ENCODE data around the gene UQCRC1.

The UQCRC1 gene

DNA sequence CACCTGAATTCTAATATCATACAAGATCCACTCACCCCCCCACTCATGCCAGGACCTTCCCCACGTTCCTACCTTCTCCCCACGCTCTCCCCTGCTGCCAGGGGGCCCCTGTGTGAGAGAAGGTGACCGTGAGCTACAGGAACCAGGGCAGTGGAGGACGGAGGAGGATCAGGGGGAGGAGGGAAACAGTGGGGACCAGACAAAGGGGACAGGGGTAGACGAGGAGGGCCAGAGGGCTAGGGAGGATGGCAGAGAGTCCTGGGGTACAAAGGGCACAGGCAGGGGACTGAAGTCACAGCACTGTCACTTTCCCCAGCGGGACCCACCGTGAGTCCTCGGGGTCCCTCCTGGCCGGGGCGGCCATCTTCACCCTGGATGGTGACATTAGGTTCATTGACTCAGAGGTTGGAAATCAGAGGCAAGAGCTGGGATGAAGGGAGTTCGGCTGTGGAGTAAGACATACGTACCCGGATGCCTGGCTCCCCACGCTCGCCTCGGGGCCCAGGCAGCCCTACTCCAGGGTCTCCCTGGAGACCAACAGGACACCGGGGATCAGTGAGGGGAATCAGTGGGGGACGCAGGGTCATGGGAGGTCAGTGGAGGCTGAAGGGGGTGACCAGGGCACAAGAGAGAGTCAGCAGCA is 39.5 kb downstream of the UQCRC1 start:
- no peak for DNase-seq

DNA sequence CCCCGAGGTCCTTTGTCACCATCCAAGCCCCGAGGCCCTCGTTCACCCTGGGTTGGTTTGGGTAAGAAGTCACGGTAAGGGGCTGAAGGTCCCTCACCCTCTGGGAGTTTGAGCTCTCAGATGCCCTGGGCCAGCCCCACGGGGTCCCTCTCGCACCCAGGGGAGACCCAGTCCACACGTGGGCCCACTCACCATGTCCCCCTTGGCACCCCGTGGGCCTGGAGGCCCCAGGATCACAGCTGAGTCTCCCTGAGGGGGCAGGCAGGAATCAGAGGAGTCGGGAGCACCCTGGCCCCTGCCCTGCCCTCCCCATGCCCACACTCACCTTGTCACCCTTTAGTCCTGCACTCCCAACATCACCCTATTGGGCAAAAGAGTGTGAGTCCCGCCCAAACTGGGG is 40.0 kb downstream of the UQCRC1 start:
- DNase-seq: no peak

DNA sequence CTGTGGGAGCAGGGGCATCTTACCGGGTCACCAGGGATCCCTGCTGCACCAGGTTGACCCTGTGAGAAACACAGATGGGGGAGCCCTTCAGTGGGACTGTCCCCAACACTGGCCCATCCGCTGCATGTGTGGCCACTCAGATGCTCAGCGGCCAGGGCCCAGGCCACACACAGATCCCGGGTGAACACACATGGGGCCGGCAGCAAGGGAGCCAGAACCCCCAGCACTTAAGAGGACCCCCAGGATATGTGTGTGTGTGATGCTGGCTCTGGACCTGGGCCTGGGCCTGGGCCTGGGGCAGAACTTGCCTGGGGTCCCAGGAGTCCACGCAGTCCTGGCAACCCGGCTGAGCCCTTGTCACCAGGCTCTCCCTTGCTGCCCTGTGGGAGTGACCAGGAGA is 41.0 kb downstream of the UQCRC1 start:
- no peak for DNase-seq

DNA sequence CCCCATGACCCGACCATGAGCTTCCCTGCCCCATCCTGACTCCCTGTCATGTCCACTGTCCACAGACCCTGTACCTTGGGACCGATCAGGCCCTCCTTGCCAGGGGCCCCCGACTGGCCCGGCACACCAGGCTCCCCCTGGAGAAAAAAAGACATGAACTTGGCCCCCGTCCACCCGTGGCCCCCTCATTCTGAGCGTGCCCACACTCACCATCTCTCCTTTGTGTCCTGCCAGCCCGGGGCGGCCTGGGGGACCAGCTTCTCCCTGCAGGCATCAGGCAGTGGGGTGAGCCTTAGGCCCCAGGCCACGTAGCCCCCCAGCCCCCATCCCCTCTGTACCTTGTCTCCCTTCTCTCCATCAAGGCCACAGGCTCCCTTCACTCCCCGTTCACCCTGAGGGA is 41.9 kb downstream of the UQCRC1 start:
- DNase-seq: no peak

DNA sequence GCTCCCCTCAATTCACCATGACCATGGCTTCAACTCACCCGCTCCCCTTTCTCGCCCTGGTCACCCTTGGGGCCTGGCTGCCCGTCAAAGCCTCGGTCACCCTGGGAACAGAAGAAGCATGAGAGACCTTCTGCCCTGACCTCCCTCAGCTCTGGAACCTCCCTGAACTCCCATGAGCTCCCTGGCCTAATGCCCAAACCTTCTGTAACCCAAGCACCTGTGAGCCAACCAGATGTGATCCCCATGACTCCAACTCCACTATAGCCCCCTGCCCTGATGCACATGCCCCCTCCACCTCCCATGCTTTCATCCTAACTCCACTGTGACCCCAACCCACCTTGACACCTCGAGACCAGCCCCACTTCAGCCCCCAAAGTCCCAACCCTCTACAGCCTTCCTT is 42.4 kb downstream of the UQCRC1 start:
- DNase-seq: no peak

DNA sequence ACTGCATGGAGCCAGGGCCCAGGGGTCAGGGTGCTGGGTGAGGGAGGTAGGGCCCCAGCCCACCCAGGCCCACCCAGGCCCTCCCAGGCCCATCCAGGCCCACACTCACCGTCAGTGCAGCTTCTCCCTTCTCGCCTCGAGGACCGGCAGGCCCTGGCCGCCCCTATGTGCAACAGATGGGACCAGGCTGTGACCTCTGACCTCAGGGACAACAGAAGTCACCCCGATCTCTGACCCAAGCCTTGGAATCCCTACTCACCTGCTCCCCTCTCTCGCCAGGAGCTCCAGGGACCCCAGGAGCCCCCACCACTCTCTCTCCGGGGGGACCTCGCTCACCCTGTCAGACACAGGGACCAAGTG is 43.1 kb downstream of the UQCRC1 start:
- DNase-seq: no peak

DNA sequence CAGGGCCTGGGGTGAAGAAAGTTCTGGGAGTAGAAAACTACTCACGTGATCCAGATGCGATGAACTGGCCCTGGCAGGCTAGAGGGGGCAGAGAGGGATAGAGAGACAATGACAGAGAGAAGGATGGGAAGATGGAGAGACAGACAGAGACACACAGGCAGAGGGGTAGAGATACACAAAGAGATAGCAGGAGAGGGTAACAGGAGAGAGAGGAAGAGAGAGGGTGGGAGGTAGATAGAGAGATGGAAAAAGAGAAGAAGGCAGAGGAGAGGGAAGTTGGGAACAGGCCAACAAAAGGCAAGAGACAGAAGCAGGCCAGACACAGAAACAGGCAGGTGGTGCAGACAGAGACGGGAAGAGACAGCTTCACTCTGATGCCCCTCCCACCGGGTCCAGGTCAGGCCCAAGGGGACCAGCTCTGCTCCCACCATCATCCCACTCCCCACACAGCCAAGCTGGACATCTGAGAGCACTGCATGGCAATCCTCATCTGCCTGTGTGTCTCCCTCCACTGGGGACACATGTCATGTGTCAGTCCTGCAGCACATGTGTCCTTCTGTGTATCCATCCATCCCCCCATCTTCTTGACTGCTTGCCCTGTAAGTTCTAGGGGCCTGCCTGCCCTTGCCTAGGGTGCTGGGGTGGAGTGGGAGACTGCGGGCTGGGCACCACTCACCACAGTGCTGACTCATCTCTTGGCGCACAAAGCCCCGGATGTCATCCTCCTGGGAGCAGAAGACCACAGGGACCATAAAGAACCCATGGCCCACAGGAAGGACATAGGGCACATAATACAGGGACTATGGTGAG is 43.6 kb downstream of the UQCRC1 start:
- DNase-seq: no peak

DNA sequence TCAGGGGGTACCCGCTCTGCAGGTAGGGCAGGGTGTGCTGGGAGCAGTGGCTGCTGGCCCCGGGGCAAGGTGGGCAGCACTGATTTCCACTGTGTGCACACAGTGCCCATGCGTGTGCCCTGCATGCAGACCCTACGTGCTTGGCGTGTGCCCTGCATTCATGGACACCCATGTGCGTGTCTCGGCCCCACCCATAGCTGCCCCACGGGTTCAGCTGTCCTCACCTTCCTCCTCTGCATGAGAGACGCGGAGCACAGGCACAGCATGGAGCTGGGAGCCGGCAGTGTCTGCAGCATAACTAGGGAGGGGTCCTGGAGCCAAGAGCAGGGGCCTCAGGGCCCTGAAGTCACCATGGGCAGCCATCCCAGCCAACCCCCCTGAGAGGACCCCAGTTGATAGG is 44.3 kb downstream of the UQCRC1 start:
- no peak for DNase-seq

DNA sequence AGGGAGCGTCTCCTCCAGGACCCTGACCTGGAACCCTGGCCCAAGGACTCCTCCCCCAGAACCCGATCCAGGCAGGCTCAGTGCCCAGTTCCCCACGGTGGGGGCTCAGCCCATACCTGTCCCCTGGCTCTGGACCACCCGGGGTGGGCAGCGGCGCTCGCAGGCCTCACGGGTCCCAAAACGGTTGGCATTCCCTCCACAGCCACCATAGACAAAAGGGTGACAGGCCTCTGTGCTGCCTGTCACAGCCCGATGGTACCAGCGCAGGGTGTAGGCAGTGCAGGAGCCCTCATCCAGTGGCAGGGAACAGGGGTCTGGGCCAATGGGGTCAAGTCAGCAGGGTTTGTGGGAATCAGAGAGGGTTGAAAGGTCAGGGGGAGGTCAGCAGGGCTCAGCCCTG is 44.8 kb downstream of the UQCRC1 start:
- DNase-seq: no peak

DNA sequence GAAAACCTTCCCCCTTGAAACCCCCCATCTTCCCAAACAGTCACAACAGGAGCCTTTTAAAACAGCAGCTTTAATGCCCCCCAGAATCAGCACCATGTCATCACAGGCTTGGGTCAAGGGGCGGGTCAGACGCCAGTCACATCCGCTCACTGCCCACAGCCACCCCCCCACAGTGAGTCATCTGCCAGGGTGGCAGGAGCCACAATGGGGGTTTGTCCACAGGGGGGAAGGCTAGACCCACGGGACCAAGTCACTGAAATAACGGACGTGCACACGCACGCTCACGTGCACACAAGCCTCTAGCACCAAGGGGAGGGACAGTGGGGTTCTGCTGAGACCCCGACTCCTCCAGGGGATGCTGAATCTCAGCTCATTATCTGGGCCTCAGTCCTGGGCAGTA is 45.4 kb downstream of the UQCRC1 start:
- no peak for DNase-seq

DNA sequence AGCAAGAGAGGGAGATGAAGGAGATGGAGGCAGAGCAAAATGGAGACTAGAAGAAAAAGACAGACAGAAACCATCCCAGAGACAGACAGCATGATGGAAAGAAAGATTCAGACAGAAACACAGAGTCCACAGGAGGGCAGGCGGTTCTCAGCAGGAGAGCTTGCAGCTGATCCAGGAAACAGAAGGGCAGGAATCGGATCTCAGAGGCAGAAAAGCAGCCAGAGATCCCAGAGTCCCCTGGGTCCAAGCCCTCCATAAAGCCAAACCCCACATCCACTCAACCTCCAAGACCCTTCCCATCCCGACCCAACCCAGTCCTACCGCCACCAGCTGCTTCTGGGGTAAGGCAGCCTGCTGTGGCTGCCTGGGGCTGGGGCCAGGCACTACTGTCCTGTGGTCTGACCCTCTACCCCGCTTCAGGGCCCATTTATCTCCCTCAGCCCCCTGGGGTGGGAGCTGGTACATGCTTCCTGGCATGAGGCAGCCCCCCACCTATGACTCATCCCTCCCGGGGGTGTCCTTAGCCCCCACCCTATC is 46.0 kb downstream of the UQCRC1 start, which contains the start of gene UCN2:
UCN2 (minus strand) TSS at position 400 of the 537 bp plus-strand sequence. CDS start 657 bp downstream, outside the sequence.
- DNase-seq: no peak

DNA sequence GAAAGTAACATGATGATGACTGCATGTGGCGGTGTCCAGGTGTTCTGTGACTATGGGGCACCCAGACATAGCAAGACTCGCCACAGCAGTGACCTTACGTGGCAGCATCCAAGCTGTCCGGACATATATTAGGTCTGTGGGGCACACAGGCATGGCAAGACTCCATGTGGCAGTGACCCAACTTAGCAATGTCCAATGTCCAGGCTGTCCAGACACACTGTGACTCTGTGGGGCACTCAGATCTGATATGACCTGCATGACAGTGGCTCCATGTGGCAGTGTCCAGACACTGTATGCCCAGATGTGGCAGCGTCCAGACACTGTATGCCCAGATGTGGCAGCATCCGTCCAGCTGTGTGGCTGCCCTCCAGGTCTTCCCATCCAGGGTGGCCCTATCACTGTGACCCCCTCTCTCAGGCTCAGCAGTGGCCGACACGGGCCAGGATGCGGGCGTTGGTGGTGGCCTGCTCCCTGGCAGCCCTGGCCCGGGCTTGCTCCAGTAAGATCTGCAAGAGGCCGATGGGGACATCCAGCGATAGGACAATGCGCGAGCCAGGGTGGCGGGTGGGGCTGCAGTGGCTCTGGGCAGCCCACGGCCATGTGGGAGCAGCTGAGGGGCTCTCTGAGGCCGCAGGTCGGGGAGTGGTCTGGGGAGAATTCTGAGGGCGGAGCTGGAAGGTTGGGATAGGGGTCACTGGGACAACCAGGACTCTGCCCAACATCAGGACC is 46.9 kb downstream of the UQCRC1 start:
- no peak for DNase-seq

DNA sequence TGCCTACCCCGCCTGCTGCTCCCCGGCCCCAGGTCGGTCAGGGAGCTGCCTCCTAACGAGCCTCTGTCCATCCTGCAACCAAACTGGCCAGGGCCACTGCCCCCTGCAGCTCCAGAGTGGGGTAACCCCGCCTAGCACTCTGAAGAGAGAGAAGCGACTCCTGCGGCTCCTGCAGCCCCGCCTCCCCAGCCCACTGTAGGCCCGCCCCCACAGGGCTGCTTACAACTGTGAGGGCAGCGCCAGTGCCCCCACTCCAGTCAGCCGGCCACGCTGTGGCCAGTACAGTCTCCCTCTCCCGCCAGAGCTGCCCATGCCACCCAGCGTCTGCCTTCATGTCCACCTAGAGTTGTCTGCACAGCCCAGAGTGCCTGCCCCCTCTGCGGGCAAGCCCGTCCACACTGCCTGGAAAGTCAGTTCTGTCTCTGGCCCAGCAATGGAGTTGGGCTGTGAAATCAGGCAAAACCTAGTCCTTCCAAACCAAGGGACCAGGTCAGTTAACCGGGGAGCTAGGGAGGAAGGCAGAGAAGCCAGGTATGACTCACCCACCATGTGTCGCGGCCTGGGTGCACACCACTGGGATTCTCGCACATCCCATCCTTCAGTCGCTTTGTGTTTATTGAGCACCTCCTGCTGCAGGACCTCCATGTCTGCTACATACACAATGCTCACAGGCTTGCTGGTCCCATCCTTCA is 48.3 kb downstream of the UQCRC1 start:
- DNase-seq: no peak

DNA sequence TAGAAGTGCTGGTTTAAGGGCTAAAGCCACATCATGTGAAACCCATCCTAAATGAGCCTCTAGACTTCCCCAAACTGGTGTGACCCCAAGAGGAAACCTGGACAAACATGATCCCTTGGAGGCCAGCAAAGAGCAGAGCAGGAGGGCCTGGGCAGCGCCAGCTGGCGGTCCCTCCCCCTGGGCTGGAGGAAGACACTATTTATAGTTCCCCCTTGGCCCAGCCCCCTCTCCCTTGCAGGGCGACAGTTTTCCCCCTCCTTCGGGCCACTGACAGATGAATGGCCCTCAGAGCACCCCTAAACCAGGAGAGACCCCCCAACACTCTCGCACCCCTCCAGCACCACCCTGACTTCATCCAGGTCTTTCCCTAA is 48.8 kb downstream of the UQCRC1 start:
- no peak for DNase-seq

DNA sequence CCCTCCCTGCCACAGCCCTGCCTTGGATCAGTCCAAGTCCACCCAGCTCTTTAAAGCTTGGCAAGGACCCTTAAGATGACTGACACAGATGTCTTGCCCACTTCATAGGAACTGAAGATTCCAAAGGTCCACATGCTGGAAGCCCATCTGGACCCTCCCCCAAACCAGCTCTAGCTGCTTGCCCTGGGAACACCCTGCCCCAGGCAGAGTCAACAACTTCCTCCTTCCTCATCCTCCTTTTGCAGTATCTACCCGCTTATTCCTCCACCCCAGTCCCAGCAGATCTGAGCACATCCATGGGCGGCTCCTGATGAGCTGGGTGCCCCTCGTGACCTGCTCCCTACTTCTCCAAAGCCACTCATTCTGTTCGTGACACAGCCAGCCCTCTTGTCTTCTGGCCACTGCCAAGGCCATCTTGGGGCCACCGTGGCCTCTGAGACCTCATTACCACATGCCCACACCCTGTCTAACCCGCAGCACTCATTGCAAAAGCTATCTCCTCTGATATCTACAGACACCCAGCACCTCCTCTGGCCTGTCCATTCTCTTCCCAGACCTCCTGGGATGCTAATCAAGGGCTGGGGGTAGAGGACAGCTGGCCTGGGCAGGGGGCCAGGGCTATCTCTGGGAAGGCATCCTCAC is 50.8 kb downstream of the UQCRC1 start:
- DNase-seq: no peak

DNA sequence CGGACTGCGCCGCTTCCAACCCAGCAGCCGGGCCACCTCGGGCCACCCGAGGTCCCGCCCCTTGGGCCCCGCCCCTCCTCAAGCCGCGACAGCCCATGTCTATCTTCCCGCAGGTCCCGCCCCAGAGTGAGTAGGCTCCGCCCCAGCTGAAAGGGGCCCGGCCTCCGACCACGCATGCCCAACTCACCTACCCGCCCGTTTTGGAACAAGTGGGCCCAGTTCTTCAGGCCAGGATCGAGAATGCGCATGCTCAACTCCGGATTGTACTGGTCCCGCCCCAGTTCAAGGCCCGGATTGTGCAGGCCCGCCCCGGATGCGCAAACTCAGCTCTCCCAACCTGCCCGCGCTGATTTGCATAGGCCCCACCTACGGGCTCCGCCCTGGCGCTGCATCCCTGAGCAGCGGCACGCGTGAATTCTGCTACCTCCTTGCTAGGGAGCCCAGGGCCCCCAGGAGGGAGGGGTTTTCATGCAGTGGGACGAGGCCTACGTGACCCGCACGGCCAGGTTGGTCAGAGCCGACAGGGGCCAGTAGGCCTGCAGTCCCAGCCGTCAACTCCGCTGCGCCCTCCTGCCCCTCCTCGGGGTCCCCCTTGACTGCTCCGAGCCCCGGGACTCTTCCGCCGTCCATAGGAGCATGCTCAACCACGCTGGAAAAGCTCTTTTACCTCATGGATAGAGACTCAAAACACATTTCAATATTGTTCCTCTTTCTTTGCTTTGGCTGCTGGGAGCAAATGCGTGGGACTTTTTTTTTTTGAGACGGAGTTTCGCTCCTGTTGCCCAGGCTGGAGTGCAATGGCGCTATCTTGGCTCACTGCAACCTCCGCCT is 52.4 kb downstream of the UQCRC1 start, which contains the start of gene PFKFB4:
PFKFB4 (minus strand) TSS at position 8 of the 831 bp plus-strand sequence. CDS start 26 bp downstream, outside the sequence.
- peak; percentile 85 for DNase-seq

DNA sequence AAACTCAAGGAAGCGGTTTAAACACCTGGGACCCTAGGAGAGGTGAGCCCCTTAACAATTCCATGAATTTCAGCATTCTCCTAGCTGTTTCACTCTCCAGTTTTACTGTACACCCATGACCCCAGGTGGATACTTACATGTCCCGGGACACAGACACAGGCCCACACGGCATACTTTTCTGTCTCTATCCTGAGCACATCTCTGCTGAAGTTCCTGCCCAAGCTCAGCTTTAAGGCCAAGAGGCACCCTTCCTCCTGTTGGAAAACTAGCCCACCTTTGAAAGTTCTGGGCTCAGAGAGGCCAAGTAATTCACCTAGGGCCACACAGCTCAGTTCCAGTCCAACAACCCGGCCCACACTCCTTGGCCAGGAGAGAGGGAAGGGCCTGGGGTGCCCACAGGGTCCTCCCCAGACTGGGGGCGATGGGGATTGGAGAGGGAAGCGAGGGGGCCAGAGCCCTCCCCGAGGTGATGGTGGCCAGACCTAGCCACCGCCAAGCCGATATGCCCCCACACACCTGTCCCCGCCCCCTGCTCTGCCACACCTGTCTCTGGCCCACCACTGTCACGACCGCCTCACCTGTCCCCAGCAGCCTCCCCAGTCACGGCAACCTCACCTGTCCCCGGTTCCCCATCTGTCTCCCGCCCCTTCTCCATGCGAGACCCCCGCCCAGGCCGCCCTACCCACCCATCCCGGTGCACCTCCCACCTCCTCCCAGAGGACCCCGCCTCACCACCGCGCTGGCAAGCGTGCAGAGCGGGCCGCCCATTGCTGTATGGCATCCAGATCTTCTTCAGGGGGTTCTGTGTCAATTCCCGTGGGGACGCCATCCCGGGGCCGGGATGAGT is 53.3 kb downstream of the UQCRC1 start:
- no peak for DNase-seq

DNA sequence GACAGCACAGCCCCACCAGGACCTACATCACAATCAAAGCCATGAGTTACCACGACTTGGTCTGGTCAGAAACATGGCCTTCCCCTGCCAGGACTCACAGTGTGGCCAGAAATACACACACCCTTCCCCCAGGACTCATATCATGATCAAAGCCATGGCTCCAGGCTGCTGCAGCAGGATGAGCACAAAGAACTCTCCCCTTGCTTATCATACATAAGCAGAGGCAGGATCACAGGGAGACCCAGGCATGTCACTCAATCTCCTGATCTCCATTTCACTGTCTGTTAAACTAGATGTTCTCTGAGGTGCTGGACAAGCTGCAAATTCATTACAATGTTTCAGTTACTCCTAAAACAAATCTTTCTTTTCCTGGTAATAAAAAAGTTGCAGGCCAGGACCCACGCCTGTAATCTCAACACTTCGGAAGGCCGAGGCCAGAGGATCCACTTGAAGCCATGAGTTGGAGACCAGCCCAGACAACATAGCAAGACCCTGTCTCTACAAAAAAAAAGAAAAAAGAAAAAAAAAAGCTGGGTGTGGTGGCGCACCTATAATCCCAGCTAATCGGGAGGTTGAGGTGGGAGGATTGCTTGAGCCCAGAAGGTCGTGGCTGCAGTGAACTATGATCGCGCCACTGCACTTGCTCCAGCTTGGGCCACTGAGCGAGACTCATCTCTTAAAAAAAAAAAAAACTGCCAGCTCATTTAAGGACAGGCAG is 54.1 kb downstream of the UQCRC1 start:
- no peak for DNase-seq

DNA sequence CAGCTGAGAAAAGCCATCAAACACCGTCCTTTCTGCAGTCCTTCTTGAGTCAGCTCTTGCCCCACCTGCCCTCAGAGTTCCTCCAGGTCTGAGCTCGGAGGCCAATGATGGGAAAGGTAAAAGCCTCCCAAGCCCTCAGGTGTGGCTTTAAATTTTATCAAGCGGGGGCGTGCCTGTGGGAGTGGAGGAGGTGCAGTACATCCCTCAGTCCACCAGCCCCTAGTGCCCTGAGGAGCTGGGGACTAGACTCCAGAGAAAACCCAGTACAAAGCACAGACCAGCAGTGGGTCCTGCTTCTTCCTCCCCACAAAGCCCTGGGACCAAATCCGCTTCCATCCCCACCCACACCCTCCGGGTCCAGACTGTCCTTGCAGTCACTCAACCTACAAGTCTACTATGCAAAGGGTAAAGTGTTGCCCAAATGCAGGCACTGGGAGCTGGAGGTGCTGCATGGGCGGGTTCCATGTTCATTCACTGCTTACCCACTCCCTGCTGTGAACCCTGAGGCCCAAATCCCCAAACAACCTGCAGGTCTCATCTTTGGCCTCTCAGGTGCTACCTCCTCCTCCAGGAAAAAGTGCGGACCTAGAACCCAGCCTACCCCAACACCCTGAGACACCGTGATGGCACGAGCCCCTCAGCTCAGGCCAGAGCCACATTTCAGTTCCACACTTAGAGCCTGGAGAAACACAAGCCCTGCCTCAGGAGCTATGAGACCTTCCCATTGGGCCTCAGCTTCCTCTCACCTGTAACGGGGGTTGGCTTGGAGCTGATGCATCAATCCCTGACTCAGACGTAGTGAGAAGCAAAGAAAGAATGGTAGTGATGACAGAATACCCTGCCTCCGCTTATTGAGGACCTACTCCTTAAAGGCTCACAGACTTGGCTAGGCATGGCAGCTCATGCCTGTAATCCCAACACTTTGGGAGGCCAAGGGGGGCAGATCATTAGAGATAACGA is 55.3 kb downstream of the UQCRC1 start:
- no peak for DNase-seq
